ENCODE data around the gene CCNY. TPM values are rescaled to one million over a fixed set of nuclear protein-coding genes. Genes with fewer than 3 reads are reported as not detected.

Gene CCNY
- total RNA-seq, 2 experiments from 2014 or later: 37.0 to 55.8 TPM

- BruUV-seq (replicated peaks): no TSS peak
- peaks cover 18% of the 10 kb centered on the region; the same call in 1 of the 2 replicates for H4K20me1 ChIP-seq (ENCODE audit: insufficient read depth, low read length)
- H3K4me2 ChIP-seq (ENCODE audit: low read length): peak overlapping the region; percentile 59
- H3K79me2 ChIP-seq (ENCODE audit: insufficient read depth, low read depth, low read length): peaks cover 23% of the 10 kb centered on the region; the same call in 1 of the 2 replicates
- H3K36me3 ChIP-seq (ENCODE audit: insufficient read depth, low read length): no peaks in the 10 kb centered on the region
- no peaks in the 10 kb centered on the region for H3K9me3 ChIP-seq (ENCODE audit: low read length)
- H2AFZ ChIP-seq (ENCODE audit: low read length): no peak overlapping the region
- TF ChIP-seq EZH2phosphoT487 (IDR thresholded peaks at IDR 0.05; ENCODE audit: borderline replicate concordance, low read depth, low read length) (no peak), CTCF (conservative IDR thresholded peaks at IDR 0.05; ENCODE audit: low read length) (no peak)
- peak overlapping the region; percentile 10 for H3K27ac ChIP-seq (ENCODE audit: low read depth, low read length, poor library complexity, severe bottlenecking)
- H3K9me2 ChIP-seq (ENCODE audit: insufficient read depth, low read length): no peaks in the 10 kb centered on the region
- ChIA-PET CTCF (ENCODE audit: unreplicated experiment) (no interaction called here), POLR2A (interaction anchor here (0.8 to 1.7 kb wide), 3 partner anchors 11 to 14 kb away, joined by 3 to 9 read pairs (median 3); no protein-coding TSS in a partner anchor)
- peaks cover 24% of the 10 kb centered on the region for H3K4me1 ChIP-seq (ENCODE audit: insufficient read depth, low read length, poor library complexity, severe bottlenecking)
- DNase-seq (ENCODE audit: low spot score): peak; percentile 57
- intact Hi-C loops (cut with micrococcal nuclease; ENCODE audit: unreplicated experiment): no loop called here
- no peak overlapping the region for H3K4me3 ChIP-seq (ENCODE audit: low read depth, low read length, poor library complexity, severe bottlenecking)
Measured at GRCh38 chr10:35451151-35452016, 115.1 kb downstream of the CCNY start.

GRCh38 chr10:35452171-35452570, 115.9 kb downstream of the CCNY start:
- Histone ChIP-seq H3K4me2 (ENCODE audit: low read length) (no peak overlapping the region), H3K9me2 (ENCODE audit: insufficient read depth, low read length) (no peaks in the 10 kb centered on the region), H4K20me1 (ENCODE audit: insufficient read depth, low read length) (peaks cover 18% of the 10 kb centered on the region; the same call in 1 of the 2 replicates), H3K4me1 (ENCODE audit: insufficient read depth, low read length, poor library complexity, severe bottlenecking) (peaks cover 24% of the 10 kb centered on the region), H3K36me3 (ENCODE audit: insufficient read depth, low read length) (no peaks in the 10 kb centered on the region), H3K27ac (ENCODE audit: low read depth, low read length, poor library complexity, severe bottlenecking) (no peak overlapping the region), H3K4me3 (ENCODE audit: low read depth, low read length, poor library complexity, severe bottlenecking) (no peak overlapping the region), H3K9me3 (ENCODE audit: low read length) (no peaks in the 10 kb centered on the region), H2AFZ (ENCODE audit: low read length) (no peak overlapping the region), H3K79me2 (ENCODE audit: insufficient read depth, low read depth, low read length) (peaks cover 23% of the 10 kb centered on the region; the same call in 1 of the 2 replicates)
- no TSS peak for BruUV-seq (replicated peaks)
- TF ChIP-seq EZH2phosphoT487 (IDR thresholded peaks at IDR 0.05; ENCODE audit: borderline replicate concordance, low read depth, low read length) (no peak), CTCF (conservative IDR thresholded peaks at IDR 0.05; ENCODE audit: low read length) (no peak)
- CTCF ChIA-PET (ENCODE audit: unreplicated experiment): no interaction called here
- no peak for DNase-seq (ENCODE audit: low spot score)
- POLR2A ChIA-PET: interaction anchor here (0.8 to 0.9 kb wide), 2 partner anchors 11 to 12 kb away, joined by 3 read pairs; no protein-coding TSS in a partner anchor
- intact Hi-C loops (cut with micrococcal nuclease; ENCODE audit: unreplicated experiment): no loop called here

- POLR2A ChIA-PET: interaction anchor here (0.6 to 0.9 kb wide), 2 partner anchors 11 to 908 kb away, joined by 3 read pairs; no protein-coding TSS in a partner anchor
- no TSS peak for BruUV-seq (replicated peaks)
Measured at GRCh38 chr10:35452847-35453246, 116.5 kb downstream of the CCNY start.

More at GRCh38 chr10:35452847-35453246, 116.5 kb downstream of the CCNY start:
- H3K36me3 ChIP-seq (ENCODE audit: insufficient read depth, low read length): no peaks in the 10 kb centered on the region
- CTCF ChIA-PET (ENCODE audit: unreplicated experiment): no interaction called here
- peaks cover 18% of the 10 kb centered on the region; the same call in 1 of the 2 replicates for H4K20me1 ChIP-seq (ENCODE audit: insufficient read depth, low read length)
- no peaks in the 10 kb centered on the region for H3K9me3 ChIP-seq (ENCODE audit: low read length)
- peaks cover 23% of the 10 kb centered on the region; the same call in 1 of the 2 replicates for H3K79me2 ChIP-seq (ENCODE audit: insufficient read depth, low read depth, low read length)
- no peak overlapping the region for H3K27ac ChIP-seq (ENCODE audit: low read depth, low read length, poor library complexity, severe bottlenecking)
- DNase-seq (ENCODE audit: low spot score): no peak
- TF ChIP-seq EZH2phosphoT487 (IDR thresholded peaks at IDR 0.05; ENCODE audit: borderline replicate concordance, low read depth, low read length) (no peak), CTCF (conservative IDR thresholded peaks at IDR 0.05; ENCODE audit: low read length) (no peak)
- peaks cover 24% of the 10 kb centered on the region for H3K4me1 ChIP-seq (ENCODE audit: insufficient read depth, low read length, poor library complexity, severe bottlenecking)
- no peaks in the 10 kb centered on the region for H3K9me2 ChIP-seq (ENCODE audit: insufficient read depth, low read length)
- no peak overlapping the region for H2AFZ ChIP-seq (ENCODE audit: low read length)
- intact Hi-C loops (cut with micrococcal nuclease; ENCODE audit: unreplicated experiment): no loop called here
- H3K4me3 ChIP-seq (ENCODE audit: low read depth, low read length, poor library complexity, severe bottlenecking): no peak overlapping the region
- no peak overlapping the region for H3K4me2 ChIP-seq (ENCODE audit: low read length)

Measured in OCI-LY7 (cell line).